ENCODE measurements around the gene ARHGEF9. TPM values are rescaled to one million over a fixed set of nuclear protein-coding genes. Genes with fewer than 3 reads are reported as not detected.

Gene ARHGEF9
- total and polyA plus RNA-seq, 12 donors = 13.8 to 54.4 (median 28.3) TPM

DNA sequence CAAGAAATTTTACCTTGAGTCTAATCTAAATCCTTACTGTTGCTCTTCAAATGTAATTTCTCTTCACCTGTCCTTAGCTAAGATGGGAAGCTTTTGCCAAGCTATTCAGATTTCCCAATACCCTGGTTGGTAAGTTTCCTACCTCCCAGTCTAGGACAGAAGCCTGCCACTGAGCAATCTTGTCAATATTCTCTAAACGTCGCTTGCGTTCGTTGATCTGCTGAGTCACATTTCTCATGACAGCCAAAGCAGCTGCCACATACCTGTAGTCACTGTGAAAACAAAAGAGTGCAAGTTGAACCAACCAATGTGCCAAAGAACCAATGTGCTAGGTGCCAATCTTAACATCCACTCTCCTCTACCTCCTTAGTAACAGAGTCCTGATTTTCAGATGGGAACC, 111.1 kb downstream of the ARHGEF9 start:
- Histone ChIP-seq H3K36me3 (replicated peaks in 1 of 2) (peaks cover 0 to 19% of the 10 kb centered on the region in 2 donors), H3K4me1 (replicated peaks in 1 of 2) (no peaks in the 10 kb centered on the region), H3K27me3 (no peaks in the 10 kb centered on the region), H3K4me3 (no peak overlapping the region), H3K27ac (no peak overlapping the region), H3K9me3 (replicated peaks in 1 of 3) (no peaks in the 10 kb centered on the region)
- DNase-seq = no peak
- WGBS, 4 donors = 85 to 96% (median 93%) methylated on average over 4 of the region's 4 CpGs
- intact Hi-C loops (cut with DNase I) = no loop called here
- TF ChIP-seq, protein P1, sequence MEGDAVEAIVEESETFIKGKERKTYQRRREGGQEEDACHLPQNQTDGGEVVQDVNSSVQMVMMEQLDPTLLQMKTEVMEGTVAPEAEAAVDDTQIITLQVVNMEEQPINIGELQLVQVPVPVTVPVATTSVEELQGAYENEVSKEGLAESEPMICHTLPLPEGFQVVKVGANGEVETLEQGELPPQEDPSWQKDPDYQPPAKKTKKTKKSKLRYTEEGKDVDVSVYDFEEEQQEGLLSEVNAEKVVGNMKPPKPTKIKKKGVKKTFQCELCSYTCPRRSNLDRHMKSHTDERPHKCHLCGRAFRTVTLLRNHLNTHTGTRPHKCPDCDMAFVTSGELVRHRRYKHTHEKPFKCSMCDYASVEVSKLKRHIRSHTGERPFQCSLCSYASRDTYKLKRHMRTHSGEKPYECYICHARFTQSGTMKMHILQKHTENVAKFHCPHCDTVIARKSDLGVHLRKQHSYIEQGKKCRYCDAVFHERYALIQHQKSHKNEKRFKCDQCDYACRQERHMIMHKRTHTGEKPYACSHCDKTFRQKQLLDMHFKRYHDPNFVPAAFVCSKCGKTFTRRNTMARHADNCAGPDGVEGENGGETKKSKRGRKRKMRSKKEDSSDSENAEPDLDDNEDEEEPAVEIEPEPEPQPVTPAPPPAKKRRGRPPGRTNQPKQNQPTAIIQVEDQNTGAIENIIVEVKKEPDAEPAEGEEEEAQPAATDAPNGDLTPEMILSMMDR (IDR thresholded peaks at IDR 0.05) = no peak
- no peak for TF ChIP-seq POLR2A (IDR thresholded peaks at IDR 0.05)

DNA sequence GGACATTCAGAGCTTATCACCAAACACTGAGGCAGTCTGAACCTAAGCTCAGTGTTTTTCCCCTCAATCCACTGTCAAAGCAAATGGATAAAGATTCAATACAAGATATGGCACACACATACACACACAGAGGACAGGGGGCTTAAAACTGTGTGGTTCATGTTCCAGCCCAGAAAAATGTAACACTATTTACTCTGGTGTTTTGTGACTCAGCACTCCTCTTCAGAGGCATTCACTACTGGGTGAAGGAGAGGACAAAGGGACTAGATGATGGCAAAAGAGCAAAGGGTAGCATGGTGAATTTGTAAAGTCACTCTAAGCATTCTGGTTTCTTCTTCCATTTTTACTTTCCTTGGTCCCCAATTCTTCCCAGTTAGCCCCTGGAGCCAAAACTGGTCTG, 120.3 kb downstream of the ARHGEF9 start:
- Histone ChIP-seq H3K4me3 (no peak overlapping the region), H3K36me3 (replicated peaks in 1 of 2) (no peaks in the 10 kb centered on the region), H3K4me1 (replicated peaks in 1 of 2) (no peaks in the 10 kb centered on the region), H3K9me3 (replicated peaks in 1 of 3) (no peaks in the 10 kb centered on the region), H3K27me3 (peaks cover 3% of the 10 kb centered on the region), H3K27ac (no peak overlapping the region)
- intact Hi-C loops (cut with DNase I) = no loop called here
- TF ChIP-seq, protein P1 (IDR thresholded peaks at IDR 0.05) = no peak
- TF ChIP-seq POLR2A (IDR thresholded peaks at IDR 0.05) = no peak
- no peak for DNase-seq

DNA sequence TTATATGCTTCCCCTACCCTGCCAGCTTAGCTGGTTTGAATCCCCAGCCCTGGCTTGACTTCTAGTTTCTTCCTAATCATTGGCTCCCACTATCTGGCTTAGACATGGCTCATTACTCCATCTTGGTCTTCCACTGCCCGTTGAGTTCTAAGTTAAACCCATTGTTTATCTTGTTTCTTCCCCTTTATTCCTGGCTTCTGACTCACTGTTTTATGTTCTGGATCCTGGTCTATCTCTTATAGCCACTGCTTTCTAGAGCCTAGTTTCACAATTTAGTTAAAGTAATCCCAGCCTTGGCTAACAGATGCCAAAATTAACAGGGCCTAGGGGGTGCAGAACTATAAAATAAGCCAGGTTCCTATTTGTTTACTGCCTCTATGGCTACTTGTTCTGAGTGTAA, 120.9 kb downstream of the ARHGEF9 start:
- intact Hi-C loops (cut with DNase I) = no loop called here
- no peak for DNase-seq
- TF ChIP-seq, protein P1 (IDR thresholded peaks at IDR 0.05) = no peak
- no peak for TF ChIP-seq POLR2A (IDR thresholded peaks at IDR 0.05)

DNA sequence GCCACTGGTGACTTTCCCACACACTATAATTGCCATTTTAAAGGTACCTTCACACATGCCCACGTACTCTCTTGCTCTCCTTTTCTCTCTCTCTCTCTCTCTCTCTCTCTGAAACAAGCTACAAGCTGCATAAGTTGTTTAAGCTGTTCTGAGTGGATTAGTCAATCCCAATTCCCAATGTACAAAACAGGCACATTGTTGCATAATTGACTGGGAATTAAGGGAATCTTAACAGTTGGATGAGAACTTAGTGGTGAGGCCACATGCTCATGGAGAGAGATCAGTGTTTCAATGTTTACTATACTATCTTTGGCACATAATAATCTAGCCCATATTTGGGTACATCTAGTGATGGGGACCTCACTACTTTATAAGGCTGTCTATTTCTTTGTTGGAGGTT, 123.3 kb downstream of the ARHGEF9 start:
- 55 to 96% (median 79%) methylated on average over 1 of the region's 1 CpG for WGBS, 4 donors
- no peak for TF ChIP-seq POLR2A (IDR thresholded peaks at IDR 0.05)
- TF ChIP-seq, protein P1 (IDR thresholded peaks at IDR 0.05) = no peak
- H3K27ac ChIP-seq = no peak overlapping the region

More for the DNA sequence above, 120.9 kb downstream of the ARHGEF9 start:
- Histone ChIP-seq H3K4me3 (no peak overlapping the region), H3K9me3 (replicated peaks in 1 of 3) (no peaks in the 10 kb centered on the region), H3K27me3 (peaks cover 3% of the 10 kb centered on the region), H3K36me3 (replicated peaks in 1 of 2) (no peaks in the 10 kb centered on the region), H3K27ac (no peak overlapping the region), H3K4me1 (replicated peaks in 1 of 2) (no peaks in the 10 kb centered on the region)
- 65 to 86% (median 82%) methylated on average over 1 of the region's 1 CpG for WGBS, 4 donors

More for the DNA sequence above, 123.3 kb downstream of the ARHGEF9 start:
- Histone ChIP-seq H3K9me3 (replicated peaks in 1 of 3) (no peaks in the 10 kb centered on the region), H3K4me3 (no peak overlapping the region), H3K27me3 (peaks cover 3% of the 10 kb centered on the region), H3K36me3 (replicated peaks in 1 of 2) (no peaks in the 10 kb centered on the region), H3K4me1 (replicated peaks in 1 of 2) (no peaks in the 10 kb centered on the region)
- DNase-seq = no peak
- intact Hi-C loops (cut with DNase I) = no loop called here

All from adrenal gland (tissue), 12 donors.